Uterus (tissue), 4 donors: ENCODE results near the gene THSD4. TPM values are rescaled to one million over a fixed set of nuclear protein-coding genes. Genes with fewer than 3 reads are reported as not detected.
"Not testable (repeated sequence)": the region's sequence is repeated elsewhere in the genome, so short reads cannot be mapped to it uniquely, and the experiment has no call there.

Source experiments
- DNase-seq, 2 donors: peaks; one replicate each; pipeline ENCODE4 v3.0.0-alpha.2; 2019 to 2020
- H3K27ac ChIP-seq, 2 donors: fragments of 200-600 bp; sonication (generic); 1 replicate in 1 of 2; 2 replicates in 1 of 2; pipeline ENCODE4 v1.5.1; 2016 to 2018
- H3K27me3 ChIP-seq, 2 donors: fragments of 200-600 bp; sonication (generic); one replicate each; pipeline ENCODE4 v1.5.1; 2018 to 2019; ENCODE audit warnings: control low read depth in 1 of 2
- H3K36me3 ChIP-seq, 2 donors: fragments of 200-600 bp; sonication (generic); one replicate each; pipeline ENCODE4 v1.5.1; 2019; ENCODE audit warnings: control low read depth in 1 of 2
- H3K4me1 ChIP-seq, 2 donors: fragments of 200-600 bp; sonication (generic); one replicate each; pipeline ENCODE4 v1.5.1; 2018 to 2019; ENCODE audit warnings: control low read depth in 1 of 2
- H3K4me3 ChIP-seq, 2 donors: fragments of 200-600 bp; sonication (generic); 1 replicate in 1 of 2; 2 replicates in 1 of 2; pipeline ENCODE4 v1.5.1; 2018 to 2019; ENCODE audit warnings: mild to moderate bottlenecking in 1 of 2
- H3K9me3 ChIP-seq, 2 donors: fragments of 200-600 bp; sonication (generic); one replicate each; pipeline ENCODE4 v1.5.1; 2019; ENCODE audit warnings: control low read depth in 1 of 2
- CTCF ChIP-seq, 4 experiments: fragments of 200-600 bp in 2 of 4; fragments of 450-650 bp in 2 of 4; sonication (generic) in 2 of 4; IDR thresholded peaks; one replicate each; pipeline ENCODE4 v1.5.1; 2016 to 2019; ENCODE audit warnings: antibody characterized with exemption in 4 of 4, mild to moderate bottlenecking in 2 of 4, moderate library complexity in 1 of 4
- POLR2A ChIP-seq, 2 donors: fragments of 450-650 bp; IDR thresholded peaks; one replicate each; pipeline ENCODE4 v1.6.1; 2016; ENCODE audit warnings: antibody characterized with exemption in 2 of 2, mild to moderate bottlenecking in 1 of 2, moderate library complexity in 1 of 2
- intact Hi-C: fragments of 100-400 bp; cut with DNase I; formaldehyde crosslinking; loops from one replicate; pipeline ENCODE4 v1.15.1; 2023; ENCODE audit warnings: low total_unique reads
- total RNA-seq, 4 donors: library from RNA; depleted of rRNA in 3 of 4; stranded (reverse); fragments of >200 nt in 3 of 4; gene quantifications; one replicate each; pipeline versions ENCODE4 v1.1.0 to v1.2.4, GENCODE V29; 2014 to 2023
- donor health status: DM: yes; HTN: yes; CAD: no.

The THSD4 gene
- total RNA-seq, 4 donors from 2014 or later = 7.1 to 144 (median 35.4) TPM

GRCh38 chr15:71713191-71713809 is 598.0 kb downstream of the THSD4 start:
- Histone ChIP-seq H3K36me3 (no peaks in the 10 kb centered on the region), H3K9me3 (no peaks in the 10 kb centered on the region), H3K27me3 (no peaks in the 10 kb centered on the region), H3K4me1 (peaks cover 0 to 24% of the 10 kb centered on the region in 2 donors), H3K4me3 (no peak overlapping the region), H3K27ac (peak overlapping the region; percentile 25 to 88)
- intact Hi-C loops = no loop called here
- peak in 1 of 2 donors; percentile 43 for DNase-seq
- TF ChIP-seq POLR2A (IDR thresholded peaks at IDR 0.05) (no peak), CTCF (IDR thresholded peaks at IDR 0.05) (no peak)

GRCh38 chr15:71715914-71716313 is 600.6 kb downstream of the THSD4 start:
- Histone ChIP-seq H3K27me3 (no peaks in the 10 kb centered on the region), H3K4me3 (no peak overlapping the region), H3K27ac (peak overlapping the region; percentile 63 to 89), H3K36me3 (no peaks in the 10 kb centered on the region), H3K9me3 (no peaks in the 10 kb centered on the region), H3K4me1 (peaks cover 0 to 7% of the 10 kb centered on the region in 2 donors)
- DNase-seq = peak in 1 of 2 donors; percentile 41
- TF ChIP-seq POLR2A (IDR thresholded peaks at IDR 0.05) (no peak), CTCF (IDR thresholded peaks at IDR 0.05) (no peak)
- intact Hi-C loops = no loop called here

- Histone ChIP-seq H3K9me3 (no peaks in the 10 kb centered on the region), H3K36me3 (no peaks in the 10 kb centered on the region), H3K4me1 (peaks cover 0 to 7% of the 10 kb centered on the region in 2 donors), H3K27ac (peak overlapping the region; percentile 63 to 89), H3K27me3 (no peaks in the 10 kb centered on the region), H3K4me3 (no peak overlapping the region)
- TF ChIP-seq CTCF (IDR thresholded peaks at IDR 0.05) (no peak), POLR2A (IDR thresholded peaks at IDR 0.05) (no peak)
- intact Hi-C loops = no loop called here
- no peak for DNase-seq
Measured at GRCh38 chr15:71716990-71717389, 601.7 kb downstream of the THSD4 start.

- Histone ChIP-seq H3K4me1 (peaks cover 0 to 7% of the 10 kb centered on the region in 2 donors), H3K27ac (peak overlapping the region in 1 of 2 donors; percentile 89), H3K36me3 (no peaks in the 10 kb centered on the region), H3K4me3 (no peak overlapping the region), H3K9me3 (no peaks in the 10 kb centered on the region), H3K27me3 (no peaks in the 10 kb centered on the region)
- intact Hi-C loops = no loop called here
- TF ChIP-seq CTCF (IDR thresholded peaks at IDR 0.05) = no peak
- TF ChIP-seq POLR2A (IDR thresholded peaks at IDR 0.05) = no peak
- no peak for DNase-seq
Measured at GRCh38 chr15:71718116-71718910, 603.0 kb downstream of the THSD4 start.

GRCh38 chr15:71723344-71723743 is 608.1 kb downstream of the THSD4 start:
- intact Hi-C loops = no loop called here
- H3K4me1 ChIP-seq = no peaks in the 10 kb centered on the region
- no peak overlapping the region for H3K4me3 ChIP-seq
- TF ChIP-seq POLR2A (IDR thresholded peaks at IDR 0.05) (no peak), CTCF (IDR thresholded peaks at IDR 0.05) (no peak)
- no peak for DNase-seq
- no peaks in the 10 kb centered on the region for H3K27me3 ChIP-seq
- no peaks in the 10 kb centered on the region for H3K9me3 ChIP-seq
- no peaks in the 10 kb centered on the region for H3K36me3 ChIP-seq
- H3K27ac ChIP-seq = no peak overlapping the region

- H3K9me3 ChIP-seq, H3K27ac ChIP-seq, DNase-seq, H3K27me3 ChIP-seq, intact Hi-C loops, H3K36me3 ChIP-seq, H3K4me3 ChIP-seq, H3K4me1 ChIP-seq: not testable (repeated sequence)
Measured at GRCh38 chr15:71725207-71725955, 610.1 kb downstream of the THSD4 start.
